Muscle of back (tissue), 13 donors: ENCODE results near the gene FMN1. TPM values are rescaled to one million over a fixed set of nuclear protein-coding genes. Genes with fewer than 3 reads are reported as not detected.
A peak's percentile ranks its signal among the peaks of the same experiment; 100 is the strongest.

Source experiments
- DNase-seq, 3 donors: peaks; one replicate each; pipeline versions ENCODE4 v3.0.0 to v3.0.0-alpha.2; 2013
- long read RNA-seq, 9 donors: transcript quantifications; one replicate each; lab custom pipeline, GENCODE V29; 2026
- polyA plus RNA-seq, 10 donors: library from polyadenylated mRNA; unstranded; fragments of 120-200 nt; gene quantifications; one replicate each; pipeline ENCODE4 v1.2.1, GENCODE V29; 2013; ENCODE audit not compliant: insufficient read length in 10 of 10

Gene FMN1
- 1 to 10 TPM; 1.5 to 4.5 (median 2.1) TPM for polyA plus RNA-seq
- long read RNA-seq, donor 1, result 0 reads
- long read RNA-seq, donor 2, result 0 reads
- long read RNA-seq, donor 3, result 0 reads
- long read RNA-seq, donor 4, result 0 reads
- long read RNA-seq, donor 5, result 0 reads
- long read RNA-seq, donor 6, result 0 reads
- long read RNA-seq, donor 7, result 0 reads
- long read RNA-seq, donor 8, result 0 reads
- long read RNA-seq, donor 9, result 0 reads

- DNase-seq, result peak; percentile 89 to 95 (median 89)
Measured at GRCh38 chr15:33194704-33195670, at the start of gene FMN1. FMN1 (minus strand) TSS chr15:33194714; CDS start chr15:33154914, 39,800 bp downstream.

GRCh38 chr15:33243869-33244268, 49.4 kb upstream of the FMN1 start:
- DNase-seq, result no peak

GRCh38 chr15:33243393-33243792, 48.9 kb upstream of the FMN1 start:
- DNase-seq, result no peak

- DNase-seq, result no peak
Measured at GRCh38 chr15:33242669-33243191, 48.2 kb upstream of the FMN1 start.

- DNase-seq, result peak in 1 of 3 donors; percentile 27
Measured at GRCh38 chr15:33242165-33242564, 47.7 kb upstream of the FMN1 start.

GRCh38 chr15:33236841-33237509, 42.5 kb upstream of the FMN1 start:
- no peak for DNase-seq

- DNase-seq, result peak in 2 of 3 donors; percentile 6 to 10
Measured at GRCh38 chr15:33234020-33234461, 39.5 kb upstream of the FMN1 start.

- peak in 2 of 3 donors; percentile 9 to 30 for DNase-seq
Measured at GRCh38 chr15:33226559-33227181, 32.2 kb upstream of the FMN1 start.

- DNase-seq, result no peak
Measured at GRCh38 chr15:33218071-33218491, 23.6 kb upstream of the FMN1 start.

- DNase-seq, result peak in 1 of 3 donors; percentile 7
Measured at GRCh38 chr15:33215941-33216872, 21.7 kb upstream of the FMN1 start.

- peak in 1 of 3 donors; percentile 29 for DNase-seq
Measured at GRCh38 chr15:33211176-33211808, 16.8 kb upstream of the FMN1 start.

GRCh38 chr15:33209575-33210481, 15.3 kb upstream of the FMN1 start:
- DNase-seq, result no peak

- no peak for DNase-seq
Measured at GRCh38 chr15:33207646-33208045, 13.1 kb upstream of the FMN1 start.

- DNase-seq, result no peak
Measured at GRCh38 chr15:33206366-33206765, 11.9 kb upstream of the FMN1 start.

- no peak for DNase-seq
Measured at GRCh38 chr15:33204926-33205325, 10.4 kb upstream of the FMN1 start.

- no peak for DNase-seq
Measured at GRCh38 chr15:33204087-33204486, 9.6 kb upstream of the FMN1 start.

- peak in 2 of 3 donors; percentile 8 to 52 for DNase-seq
Measured at GRCh38 chr15:33201491-33202231, 7.1 kb upstream of the FMN1 start.

GRCh38 chr15:33200903-33201302, 6.4 kb upstream of the FMN1 start:
- DNase-seq, result no peak
